ACHN (cell line): ENCODE results near the gene RIN1.
"Not testable (repeated sequence)": the region's sequence is repeated elsewhere in the genome, so short reads cannot be mapped to it uniquely, and the experiment has no call there.

Source experiments
- DNase-seq: peaks from one replicate; pipeline ENCODE4 v3.0.0-alpha.2; 2015
- in situ Hi-C: cut with HindIII; loops from 2 replicates; pipeline ENCODE4 v1.10.0; 2017; ENCODE audit warnings: low sequenced_read_pairs, low pct_ligation_motif_present, low pct_unique_long_range_greater_than_20kb

The RIN1 gene

GRCh38 chr11:66326261-66327111, 9.7 kb downstream of the RIN1 start:
- DNase-seq: no peak
- in situ Hi-C loops: no loop called here

DNA sequence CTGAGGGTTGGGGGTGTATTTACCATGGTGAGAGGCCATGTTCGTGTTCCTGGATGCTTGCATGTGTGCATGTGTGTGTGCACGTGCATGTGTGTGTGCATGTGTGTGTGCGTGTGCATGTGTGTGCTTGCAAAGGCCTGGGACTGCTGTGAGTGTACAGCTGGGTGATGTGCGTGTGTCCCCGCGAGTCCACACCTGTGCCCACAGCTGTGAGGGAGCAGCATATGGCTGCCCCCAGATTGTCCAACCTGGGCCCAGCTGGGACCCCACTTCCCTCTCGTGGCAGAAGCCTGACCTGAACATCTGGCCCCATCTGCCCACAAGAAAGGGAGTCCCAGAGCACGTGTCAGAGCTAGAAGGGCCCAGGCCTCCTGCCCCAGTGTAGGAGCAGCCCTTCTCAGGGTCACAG, 11.0 kb downstream of the RIN1 start:
- in situ Hi-C loops: no loop called here

DNA sequence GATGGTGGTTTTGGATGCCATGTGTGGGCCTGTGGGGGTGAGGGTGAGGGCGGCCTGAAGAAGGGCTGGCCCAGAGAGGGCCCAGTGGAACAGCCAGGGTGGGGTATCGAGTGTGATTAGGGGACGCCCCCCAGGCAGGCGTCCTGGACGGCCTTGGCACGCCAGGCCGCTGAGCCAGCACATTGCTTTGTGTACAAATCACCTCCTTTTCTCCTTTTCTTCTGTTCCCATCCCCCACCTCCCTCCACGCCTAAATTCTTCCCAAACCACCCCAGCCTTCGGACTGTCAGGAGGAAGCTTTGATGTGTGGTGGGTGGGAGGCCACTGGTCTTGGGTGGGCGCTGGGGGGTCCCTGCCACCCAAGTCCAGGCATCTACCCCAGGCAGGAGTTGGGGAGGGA, 11.6 kb downstream of the RIN1 start:
- no peak for DNase-seq
- in situ Hi-C loops: no loop called here

More for the DNA sequence above, 11.0 kb downstream of the RIN1 start:
- no peak for DNase-seq

DNA sequence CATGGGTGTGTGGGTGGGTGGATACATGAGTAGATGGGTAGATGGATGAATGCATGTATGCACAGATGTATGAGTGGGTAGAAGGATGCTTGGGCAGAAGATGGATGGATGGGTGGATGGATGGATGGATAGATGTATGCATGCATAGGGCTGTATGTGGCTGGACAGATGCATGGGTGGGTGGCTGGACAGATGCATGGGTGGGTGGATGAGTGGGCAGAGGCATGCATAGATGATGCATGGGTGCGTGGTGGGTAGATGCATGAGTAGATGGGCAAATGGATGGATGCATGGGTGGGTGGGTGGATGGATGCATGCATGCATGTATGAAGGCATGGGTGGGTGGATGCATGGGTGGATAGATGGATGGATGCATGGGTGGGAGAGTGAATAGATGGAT, 12.6 kb downstream of the RIN1 start:
- no peak for DNase-seq

DNA sequence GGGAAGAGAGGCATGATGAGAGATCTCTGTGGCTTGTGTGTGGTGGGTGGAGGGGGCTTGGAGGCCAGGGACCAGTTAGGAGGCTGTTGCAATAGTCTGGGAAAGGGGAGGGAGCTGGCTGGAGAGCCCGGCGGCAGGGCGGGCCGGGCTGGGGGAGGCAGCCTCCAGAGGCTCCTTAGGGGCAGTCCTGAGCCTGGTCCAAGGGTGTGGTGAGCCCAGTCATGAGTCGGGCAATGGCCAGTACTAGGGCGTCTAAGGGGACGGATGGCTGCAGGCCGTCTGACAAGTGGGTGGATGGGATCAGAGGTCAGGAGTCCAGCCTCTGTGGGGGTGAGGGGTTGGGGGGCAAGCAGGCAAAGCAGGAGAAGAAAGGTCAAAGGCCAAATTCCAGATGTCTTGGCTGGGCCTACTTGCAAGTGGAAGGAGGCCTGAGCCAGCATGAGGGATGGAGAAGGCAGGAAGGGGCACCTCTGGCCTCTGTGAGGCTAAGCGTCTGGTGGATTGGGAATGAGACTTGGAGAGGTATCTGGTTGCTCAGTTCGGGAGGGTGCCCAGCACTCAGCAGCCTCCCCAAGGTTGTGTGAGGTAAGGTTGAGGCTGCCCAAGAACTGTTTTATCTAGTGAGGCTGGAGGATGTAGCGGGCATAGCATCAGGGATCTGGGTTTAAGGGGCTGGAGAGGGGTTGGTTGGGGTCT, 13.4 kb downstream of the RIN1 start:
- in situ Hi-C loops: no loop called here
- DNase-seq: no peak

More for the DNA sequence above, 12.6 kb downstream of the RIN1 start:
- in situ Hi-C loops: no loop called here

DNA sequence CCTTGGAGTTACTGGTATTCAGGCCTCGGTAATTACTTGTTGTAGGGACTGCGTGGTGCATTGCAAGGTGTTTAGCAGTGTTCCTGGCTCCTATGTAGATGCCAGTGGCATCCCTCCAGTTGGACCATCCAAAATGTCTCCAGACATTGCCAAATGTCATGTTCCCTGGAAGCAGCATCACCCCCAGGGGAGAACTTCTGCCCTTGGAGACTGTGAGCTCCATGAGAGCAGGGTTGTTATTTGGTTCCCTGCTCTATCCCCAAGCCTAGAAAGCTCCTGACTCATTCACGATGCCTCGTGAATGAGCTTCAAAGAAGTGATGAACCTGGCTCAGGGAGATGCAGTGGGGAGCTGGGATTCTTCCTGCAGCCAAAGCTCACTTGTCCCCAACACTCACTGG, 14.6 kb downstream of the RIN1 start:
- no peak for DNase-seq
- in situ Hi-C loops: no loop called here

DNA sequence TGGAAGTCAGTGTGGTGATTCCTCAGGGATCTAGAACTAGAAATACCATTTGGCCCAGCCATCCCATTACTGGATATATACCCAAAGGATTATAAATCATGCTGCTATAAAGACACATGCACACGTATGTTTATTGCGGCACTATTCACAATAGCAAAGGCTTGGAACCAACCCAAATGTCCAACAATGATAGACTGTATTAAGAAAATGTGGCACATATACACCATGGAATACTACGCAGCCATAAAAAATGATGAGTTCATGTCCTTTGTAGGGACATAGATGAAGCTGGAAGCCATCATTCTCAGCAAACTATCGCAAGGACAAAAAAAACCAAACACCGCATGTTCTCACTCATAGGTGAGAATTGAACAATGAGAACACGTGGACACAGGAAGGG, 15.5 kb downstream of the RIN1 start:
- DNase-seq, in situ Hi-C loops: not testable (repeated sequence)

DNA sequence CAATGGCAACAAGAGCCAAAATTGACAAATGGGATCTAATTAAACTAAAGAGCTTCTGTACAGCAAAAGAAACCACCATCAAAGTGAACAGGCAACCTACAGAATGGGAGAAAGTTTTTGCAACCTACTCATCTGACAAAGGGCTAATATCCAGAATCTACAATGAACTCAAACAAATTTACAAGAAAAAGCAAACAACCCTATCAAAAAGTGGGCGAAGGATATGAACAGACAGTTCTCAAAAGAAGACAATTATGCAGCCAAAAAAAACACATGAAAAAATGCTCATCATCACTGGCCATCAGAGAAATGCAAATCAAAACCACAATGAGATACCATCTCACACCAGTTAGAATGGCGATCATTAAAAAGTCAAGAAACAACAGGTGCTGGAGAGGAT, 15.9 kb downstream of the RIN1 start:
- in situ Hi-C loops, DNase-seq: not testable (repeated sequence)

- in situ Hi-C loops: no loop called here
- DNase-seq: no peak
Measured at GRCh38 chr11:66318600-66318970, 17.6 kb downstream of the RIN1 start.

GRCh38 chr11:66317723-66318599, 18.3 kb downstream of the RIN1 start:
- in situ Hi-C loops: no loop called here

GRCh38 chr11:66317322-66317722, 18.9 kb downstream of the RIN1 start:
- in situ Hi-C loops: no loop called here
- no peak for DNase-seq

More at GRCh38 chr11:66317723-66318599, 18.3 kb downstream of the RIN1 start:
- no peak for DNase-seq

DNA sequence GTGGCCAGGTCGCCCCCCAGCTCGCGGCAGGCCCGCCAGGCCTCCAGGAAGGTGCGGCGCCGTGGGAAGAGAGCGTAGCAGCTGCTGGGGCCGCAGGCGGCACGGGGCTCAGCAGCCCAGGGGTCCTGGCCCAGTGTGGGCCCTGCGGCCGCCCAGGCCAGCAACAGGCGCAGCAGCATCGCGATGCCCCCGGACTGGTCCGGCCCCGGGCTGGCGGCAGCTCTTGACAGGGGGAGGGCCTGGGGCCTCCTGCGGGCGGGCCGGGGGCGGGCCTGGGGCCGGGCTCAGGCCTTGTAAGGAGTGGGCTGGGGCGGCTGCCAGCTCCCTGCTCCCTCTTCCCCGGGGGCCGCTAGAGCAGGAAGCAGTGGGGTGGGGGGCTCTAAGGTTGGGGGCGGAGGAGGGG, 19.4 kb downstream of the RIN1 start, which contains the start of gene CD248:
TSS of gene CD248 (minus strand) at position 196 of the 403 bp plus-strand sequence. CDS start at position 179, 17 bp downstream.
- DNase-seq: no peak

GRCh38 chr11:66315921-66316811, 20.1 kb downstream of the RIN1 start:
- in situ Hi-C loops: no loop called here
- DNase-seq: no peak

More for the DNA sequence above, 19.4 kb downstream of the RIN1 start, which contains the start of gene CD248:
- in situ Hi-C loops: no loop called here

- DNase-seq: no peak
- in situ Hi-C loops: no loop called here
Measured at GRCh38 chr11:66315498-66315885, 20.7 kb downstream of the RIN1 start.

DNA sequence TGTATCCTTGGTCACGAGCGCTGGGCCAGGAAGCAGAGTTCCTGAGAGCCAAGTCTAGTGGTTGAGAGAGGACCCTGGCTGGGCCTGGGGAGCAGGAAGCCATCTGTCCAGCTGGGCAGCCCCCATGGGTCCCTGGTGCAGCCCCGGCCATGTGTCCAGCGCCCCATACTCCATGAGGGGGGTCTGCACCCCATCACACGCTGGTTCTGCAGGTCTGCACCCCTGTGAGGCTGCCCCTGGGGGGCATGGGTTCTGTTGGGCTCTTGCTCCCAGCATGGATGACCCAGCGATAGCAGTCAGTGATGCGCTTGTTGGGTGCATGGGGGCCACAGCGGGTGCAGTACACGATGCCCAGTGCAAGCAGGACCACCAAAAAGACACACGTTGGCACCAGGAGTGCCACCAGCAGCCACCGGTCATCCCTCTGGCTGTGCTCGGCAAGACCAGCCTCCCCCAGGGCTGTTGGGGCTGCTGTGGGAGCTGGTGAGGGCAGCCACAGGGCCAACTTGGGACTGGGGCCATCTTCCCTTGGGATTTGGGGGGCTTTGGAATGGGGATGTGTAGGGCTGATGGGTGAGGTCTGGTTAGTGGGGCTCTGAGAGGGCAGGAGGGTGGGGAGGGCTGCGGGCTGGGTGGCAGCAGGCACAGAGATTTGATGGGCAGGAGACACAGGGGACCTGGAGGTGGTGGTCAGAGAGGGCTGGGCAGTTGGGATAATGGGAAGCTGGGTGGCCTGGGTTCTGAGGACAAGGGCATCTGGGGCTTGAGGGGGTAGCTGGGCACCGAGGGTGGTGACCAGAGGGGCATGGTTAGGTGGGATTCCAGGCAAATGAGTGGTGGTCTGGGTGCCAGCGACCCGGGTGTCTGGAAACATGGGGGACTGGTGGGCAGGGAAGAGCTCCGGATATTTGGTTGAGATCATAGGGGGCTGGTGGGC, 21.4 kb downstream of the RIN1 start:
- in situ Hi-C loops: no loop called here
- DNase-seq: no peak

DNA sequence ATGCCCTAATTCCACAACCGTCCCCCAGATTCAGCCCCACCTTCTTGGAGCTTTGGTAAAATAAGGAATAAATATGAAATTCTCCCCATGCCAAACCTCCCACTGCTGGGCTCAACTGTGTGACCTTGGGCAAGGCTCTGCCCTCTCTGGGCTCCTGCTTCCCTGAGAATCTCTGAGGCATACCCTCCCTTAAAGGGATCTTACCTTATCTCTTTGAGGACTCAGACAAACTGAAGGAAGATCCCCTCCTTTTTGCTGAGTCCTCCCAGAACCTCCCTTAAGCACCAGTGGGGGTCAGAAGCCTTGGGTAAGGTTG, 22.1 kb downstream of the RIN1 start:
- no peak for DNase-seq
- in situ Hi-C loops: no loop called here
